ENCODE data around the gene KCNA1.

The KCNA1 gene

DNA sequence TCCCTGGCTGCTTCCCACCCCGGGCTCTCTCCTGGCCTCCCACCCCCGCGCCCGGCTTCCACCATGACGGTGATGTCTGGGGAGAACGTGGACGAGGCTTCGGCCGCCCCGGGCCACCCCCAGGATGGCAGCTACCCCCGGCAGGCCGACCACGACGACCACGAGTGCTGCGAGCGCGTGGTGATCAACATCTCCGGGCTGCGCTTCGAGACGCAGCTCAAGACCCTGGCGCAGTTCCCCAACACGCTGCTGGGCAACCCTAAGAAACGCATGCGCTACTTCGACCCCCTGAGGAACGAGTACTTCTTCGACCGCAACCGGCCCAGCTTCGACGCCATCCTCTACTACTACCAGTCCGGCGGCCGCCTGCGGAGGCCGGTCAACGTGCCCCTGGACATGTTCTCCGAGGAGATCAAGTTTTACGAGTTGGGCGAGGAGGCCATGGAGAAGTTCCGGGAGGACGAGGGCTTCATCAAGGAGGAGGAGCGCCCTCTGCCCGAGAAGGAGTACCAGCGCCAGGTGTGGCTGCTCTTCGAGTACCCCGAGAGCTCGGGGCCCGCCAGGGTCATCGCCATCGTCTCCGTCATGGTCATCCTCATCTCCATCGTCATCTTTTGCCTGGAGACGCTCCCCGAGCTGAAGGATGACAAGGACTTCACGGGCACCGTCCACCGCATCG, 1.8 kb downstream of the KCNA1 start:
- no peak for DNase-seq

DNA sequence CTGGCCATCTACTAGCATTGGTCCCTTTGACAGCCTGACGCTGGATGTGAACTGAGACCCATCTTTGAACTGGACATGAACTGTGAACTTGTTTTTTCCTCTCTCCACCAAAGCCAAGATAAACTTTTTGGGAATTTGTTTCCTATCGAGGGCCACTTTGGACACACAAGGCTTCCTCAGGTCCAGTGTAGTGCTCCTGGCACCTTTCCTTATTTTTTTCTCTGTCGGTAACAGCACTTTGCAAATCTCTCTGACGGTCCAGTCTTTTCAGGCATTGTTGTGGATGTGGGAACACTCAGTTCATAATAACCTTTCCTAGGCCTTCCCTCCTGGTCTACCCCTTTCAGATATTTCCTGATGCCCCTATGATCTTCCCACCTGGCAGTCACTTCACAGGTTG, 5.0 kb downstream of the KCNA1 start:
- no peak for DNase-seq

DNA sequence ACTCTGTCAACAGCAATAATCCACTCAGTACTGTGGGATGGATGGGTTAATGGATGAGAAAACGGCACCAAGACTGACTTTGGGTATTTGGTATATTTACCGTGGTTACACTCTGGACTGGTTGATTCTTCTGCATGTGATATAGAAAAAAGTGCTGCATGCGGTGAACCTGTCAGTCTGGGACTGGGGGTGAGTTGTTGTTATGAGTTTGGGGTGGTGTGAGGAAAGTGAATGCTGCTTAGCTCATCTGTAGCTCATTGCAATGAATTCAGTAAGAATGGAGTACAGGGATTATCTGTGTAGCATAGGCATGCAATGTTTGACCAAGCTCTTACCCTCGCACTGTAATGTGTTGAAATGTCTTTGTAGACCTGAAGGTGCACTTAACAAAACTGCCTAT, 6.0 kb downstream of the KCNA1 start:
- DNase-seq, result no peak

DNA sequence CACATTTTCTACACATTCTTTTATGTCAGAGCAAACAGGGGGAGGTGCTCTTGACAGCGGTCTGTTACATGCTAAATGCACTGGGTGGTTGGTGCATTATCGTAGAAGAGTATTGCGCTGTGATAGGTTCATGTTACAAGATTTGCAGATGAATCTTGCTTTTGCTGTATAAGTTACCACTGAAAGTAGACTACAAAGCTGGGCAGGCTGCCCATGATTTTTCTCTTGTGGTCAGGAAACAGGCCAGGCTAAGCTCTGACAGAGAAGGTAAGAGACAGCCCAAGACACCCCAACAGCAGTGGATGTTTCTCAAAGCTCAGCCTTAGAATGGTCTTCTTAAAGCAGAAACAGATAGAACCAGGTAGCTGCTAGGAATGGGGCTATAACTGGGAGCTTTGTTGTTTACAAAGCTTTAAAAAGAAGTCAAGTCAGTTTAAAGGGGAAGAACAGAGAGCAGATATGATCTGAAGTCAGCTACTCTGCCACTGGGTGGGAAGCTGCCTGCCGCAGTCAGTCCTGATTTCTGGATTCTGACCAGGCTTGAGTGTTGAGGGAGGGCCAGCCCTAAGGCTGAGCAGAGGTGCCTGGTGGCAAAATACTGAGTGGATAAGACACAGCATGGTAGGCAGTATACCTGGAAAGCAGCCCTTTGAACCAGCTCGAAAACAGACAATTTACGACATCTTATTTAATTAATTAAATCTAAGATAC, 9.4 kb downstream of the KCNA1 start:
- no peak for DNase-seq

DNA sequence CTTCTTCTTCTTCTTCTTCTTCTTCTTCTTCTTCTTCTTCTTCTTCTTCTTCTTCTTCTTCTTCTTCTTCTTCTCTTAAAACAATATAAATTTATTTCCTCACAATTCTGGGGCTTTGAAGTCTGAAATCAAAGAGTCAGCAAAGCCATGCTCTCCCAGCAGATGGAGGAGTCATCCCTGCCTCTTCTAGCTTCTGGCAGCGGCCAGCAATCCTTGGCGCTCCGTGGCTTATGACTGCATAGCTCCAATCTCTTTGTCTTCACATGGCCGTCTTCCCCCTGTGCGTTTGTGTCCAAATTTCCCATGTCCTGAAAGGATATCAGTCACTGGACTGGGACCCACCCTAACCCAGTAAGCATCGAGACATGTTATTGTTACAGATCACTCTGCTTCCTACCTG, 22.9 kb downstream of the KCNA1 start:
- no peak for DNase-seq

DNA sequence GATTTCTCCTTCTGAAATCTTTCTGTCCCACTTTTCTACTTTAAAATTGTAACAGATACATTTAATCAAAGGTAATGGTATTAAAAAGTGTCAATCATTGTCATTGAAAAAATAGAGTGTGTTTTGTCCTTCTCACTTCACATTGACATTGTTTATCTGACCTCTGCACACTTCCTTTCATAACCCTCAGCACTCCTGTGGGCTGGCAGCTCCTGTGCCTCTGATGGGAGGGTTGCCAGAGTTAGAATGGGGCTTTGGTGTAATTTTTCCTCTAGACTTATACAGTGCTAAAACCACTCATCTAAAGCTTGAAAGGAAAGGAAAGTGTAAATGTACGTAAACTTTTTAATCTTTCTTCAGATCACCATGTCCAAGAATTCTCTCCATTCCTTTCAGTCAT, 23.7 kb downstream of the KCNA1 start:
- no peak for DNase-seq

DNA sequence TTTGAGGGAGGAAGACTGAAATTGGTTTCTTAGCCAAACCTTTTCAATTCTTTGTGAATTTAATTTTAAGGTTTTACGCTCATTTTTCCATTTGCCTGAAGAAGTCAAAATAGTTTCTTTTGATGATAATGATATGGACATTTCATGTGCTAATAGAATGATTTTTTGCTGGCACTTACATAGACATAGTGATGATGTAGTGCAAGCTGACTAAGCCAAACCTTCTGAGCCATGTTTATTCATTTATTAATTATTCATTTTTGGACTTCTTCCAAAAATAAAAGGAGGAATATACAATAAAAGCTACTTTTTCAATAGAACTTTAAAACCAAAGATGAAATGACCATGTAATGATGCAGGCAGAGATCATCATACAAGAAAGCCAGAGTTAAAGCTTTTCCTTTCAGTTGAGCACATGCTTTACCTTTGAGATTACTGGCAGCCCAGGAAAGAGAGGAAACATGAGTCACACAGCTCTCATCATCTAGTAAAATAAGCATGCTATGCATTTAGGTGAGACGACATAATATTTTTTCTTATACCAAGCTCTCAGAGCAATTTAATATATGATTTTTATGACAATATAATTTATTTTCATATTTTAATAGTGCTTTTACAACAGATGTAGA, 24.8 kb downstream of the KCNA1 start:
- DNase-seq, result peak; percentile 40

DNA sequence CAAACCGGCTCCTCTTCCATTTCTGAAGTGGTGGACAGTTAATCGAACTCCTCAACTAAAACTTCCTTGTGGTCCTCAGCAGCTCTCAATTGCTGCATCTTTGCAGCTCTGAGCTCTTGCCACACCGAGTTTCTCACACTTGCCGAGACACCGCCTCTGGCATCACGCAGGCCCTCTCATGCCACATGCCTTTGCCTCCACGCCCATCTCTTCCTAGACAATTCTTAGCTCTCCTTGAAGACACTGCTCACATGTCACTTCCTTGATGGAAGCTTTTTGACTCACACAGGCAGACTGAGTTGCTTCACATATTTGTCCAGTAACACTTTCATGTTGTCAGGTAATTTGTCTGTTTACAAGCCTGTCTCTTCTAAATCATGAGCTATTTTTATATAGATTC, 29.2 kb downstream of the KCNA1 start:
- DNase-seq, result no peak

DNA sequence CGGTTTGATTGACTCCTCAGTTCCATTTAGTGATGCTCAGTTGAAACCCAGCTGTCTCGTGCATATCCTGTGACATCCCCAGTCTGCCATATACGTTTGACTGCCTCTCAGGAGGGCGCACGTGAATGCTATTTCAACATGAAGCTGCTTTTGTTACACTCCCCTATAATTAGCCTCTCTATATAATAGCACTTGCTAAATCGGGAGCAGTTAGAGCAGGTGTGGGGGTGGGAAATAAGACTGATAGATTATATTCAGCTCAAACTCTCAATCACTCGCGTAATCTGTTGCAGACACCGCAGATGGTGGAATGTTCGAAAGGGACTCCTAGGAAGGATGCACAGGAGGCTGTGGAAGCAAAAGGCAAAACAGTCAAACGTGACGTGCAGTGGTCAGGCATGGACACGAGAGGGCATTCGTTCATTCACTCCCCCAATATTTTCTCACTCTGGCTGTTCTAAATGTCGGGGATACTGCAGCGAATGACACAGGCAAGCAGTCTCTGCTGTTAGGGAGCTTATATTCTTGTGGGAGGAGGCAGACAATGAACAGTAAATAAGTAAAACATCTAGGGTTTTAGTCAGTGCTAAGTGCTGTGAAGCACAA, 29.8 kb downstream of the KCNA1 start:
- DNase-seq, result peak; percentile 98

DNA sequence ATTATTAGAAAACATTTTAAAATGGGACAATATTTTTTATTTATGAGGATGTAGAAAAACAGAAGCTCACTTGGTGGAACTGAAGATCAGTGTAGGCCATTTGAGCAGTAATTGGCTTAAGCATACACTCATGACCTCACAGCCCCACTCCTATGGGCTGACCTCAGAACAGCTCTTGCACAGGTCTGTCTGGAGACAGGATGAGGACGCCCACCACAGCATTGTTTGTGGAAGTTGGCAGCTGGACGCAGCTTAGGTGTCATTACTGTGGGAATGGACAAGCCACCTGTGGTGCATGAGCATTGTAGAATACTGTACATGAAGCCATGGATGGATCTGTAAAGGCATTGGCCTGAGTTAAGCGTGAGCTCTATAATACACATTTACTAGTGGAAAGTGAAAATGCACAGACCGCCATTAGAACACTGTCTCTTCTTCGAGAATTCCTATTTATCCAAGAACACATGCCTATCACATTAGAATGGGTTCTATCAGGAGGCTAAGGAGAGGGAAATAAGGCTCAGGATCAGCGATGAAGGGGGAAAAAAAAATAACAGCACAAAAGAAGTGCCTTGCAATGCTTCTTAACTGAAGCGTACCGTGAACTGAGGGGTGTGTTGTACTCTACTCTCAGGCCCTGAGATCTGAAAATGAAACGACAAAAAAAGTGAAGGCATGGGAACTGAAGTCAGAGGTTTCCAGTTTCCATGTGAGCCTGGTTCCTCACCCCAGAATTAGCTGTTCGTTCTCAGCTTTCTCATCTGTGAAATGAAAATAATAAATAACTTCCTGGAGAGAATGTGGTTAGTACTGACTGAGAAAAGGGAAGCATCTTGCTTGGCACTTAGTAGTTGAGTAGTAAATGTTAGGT, 33.6 kb downstream of the KCNA1 start:
- no peak for DNase-seq

DNA sequence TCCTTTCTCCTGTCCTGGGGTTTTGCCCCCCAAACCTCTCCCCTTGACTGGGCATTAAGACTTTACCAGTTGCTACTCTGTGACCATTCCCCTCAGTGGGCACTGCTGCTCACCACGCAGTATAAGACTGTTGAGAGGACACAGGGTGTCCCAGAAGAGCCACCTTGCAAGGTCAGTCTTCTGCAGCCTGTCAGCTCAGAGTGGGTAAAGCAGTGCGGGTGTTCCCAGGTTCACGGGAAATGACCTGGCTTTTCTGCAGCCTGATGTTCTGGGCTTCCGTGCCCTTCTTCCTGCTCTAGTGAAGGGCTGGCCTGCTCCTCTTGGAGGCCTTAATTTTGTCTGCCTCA, 34.2 kb downstream of the KCNA1 start:
- no peak for DNase-seq

DNA sequence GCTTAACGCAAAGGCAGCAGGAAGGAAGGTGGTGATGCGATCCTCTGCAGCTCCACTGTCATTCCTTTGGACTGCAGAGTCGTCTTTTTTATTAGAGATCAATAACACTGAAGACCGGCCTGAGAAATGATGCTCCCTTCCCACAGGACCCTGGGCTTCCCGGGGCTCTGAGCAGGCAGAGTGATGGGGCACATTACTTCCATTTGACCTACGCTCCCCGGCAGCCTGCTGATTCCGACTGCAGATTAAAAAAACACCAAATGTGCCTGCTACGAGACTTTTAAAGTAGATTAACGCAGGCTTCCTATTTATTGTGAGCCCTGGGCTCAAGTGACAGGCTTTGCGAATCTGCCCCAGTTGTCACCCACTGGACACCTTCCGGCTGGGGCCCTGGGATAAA, 37.5 kb downstream of the KCNA1 start:
- DNase-seq, result no peak

DNA sequence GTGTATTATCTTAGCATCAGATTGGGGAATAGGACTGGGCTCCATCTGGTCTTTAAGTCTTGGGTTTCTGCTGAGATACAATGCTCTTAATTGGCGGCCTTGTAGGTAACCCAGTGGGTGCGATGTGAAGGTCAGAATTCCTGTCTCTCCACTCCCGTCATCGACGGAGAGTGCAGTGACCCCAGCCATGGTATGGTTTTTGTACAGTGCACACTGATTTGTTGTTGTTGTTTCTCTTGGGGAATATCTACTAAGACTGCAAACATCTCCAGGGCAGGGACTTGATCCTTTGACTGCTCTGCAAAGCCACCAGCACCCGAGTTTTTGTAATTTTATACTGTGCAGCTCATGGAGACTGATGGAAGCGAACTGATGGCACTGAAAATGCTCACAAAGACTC, 41.4 kb downstream of the KCNA1 start:
- DNase-seq, result no peak

DNA sequence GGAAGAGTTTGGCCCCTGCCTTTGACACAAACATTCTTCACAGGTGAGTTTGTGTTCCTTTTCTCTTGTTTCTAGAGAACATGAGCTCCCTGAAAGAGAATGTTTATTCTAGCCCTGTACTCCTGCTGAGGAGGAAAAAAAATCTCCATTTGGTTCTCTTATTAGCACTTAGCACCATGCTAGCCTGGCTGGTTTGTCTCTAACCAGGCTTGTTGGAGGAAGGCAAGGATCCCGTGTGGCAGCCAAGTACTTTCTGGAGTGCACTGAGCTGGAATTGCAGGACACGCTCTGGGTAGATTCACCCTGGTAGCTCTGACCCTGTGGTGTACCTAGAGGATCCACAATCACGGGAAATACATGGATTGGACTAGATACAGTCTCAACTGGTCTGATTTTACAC, 41.9 kb downstream of the KCNA1 start:
- no peak for DNase-seq

DNA sequence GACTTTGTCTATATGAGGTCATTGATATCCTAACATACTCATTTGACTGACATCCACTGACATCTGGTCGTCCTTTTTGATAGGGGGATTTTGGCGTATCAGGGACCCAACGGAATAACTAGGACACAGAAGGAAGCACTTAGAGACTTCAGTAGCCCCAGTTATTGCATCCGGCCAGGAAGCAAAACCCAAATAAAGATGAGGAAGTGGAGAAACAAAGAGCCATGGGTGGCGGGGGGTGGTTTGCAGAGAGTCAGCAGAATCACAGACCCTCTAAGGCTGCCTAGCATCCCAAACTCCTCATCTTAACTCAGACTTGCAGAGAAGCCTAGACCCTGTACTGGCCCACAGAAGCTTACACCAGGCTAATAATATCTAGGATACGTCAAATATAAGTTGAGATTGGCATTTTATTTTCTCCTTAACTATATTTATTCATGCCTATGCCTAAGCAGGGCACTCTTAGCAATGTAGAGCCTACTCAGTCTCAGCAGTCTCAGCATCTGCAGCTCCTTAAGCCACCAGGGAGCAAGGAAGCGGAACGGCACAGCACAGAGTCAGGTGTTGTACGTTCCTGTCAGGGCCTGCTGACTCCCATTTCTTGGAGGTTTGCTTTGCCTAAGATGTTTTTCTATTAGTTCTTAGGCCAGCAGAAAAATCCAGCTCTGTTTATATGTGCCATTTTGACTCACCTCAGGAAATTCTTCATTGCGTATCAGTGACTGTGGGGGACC, 45.1 kb downstream of the KCNA1 start:
- no peak for DNase-seq

DNA sequence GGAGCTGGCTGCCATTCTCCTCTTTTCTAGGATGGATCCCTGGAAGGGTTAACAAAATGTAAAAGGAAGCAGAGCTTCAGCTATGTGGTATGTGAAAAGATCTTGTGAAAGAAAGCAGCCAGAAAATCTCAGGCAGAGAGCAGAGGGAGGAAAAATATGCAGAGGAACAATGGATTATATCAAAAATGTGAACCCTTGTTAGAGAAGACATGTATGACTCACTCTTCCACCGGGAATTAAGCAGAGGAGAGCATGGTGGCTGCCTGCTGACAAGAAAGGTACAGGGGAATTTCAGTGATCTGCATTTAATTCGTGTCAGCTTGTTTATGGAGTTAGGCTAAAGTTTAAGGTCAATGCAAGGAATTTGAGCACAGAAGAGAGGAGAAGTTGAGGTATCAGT, 46.3 kb downstream of the KCNA1 start:
- DNase-seq, result no peak

DNA sequence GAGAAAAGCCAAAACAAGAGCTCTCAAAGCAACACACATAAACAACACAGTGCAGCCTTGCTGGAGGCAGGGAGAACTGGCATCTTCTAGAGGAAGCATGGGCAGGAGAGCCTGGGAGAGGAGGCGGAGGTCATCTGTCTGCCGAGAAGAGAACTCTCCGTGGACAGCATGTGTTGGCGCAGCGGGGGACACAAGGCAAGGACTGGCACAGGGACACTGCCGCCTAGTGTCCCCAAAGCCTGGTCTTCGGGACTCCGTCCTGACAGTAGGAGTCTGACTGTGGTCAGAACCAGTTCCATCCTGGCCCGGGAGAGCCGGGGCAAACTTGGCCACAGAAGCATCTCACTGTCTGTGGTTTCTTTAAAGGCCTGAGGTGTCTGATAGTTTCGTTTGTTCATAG, 47.3 kb downstream of the KCNA1 start:
- DNase-seq, result no peak

DNA sequence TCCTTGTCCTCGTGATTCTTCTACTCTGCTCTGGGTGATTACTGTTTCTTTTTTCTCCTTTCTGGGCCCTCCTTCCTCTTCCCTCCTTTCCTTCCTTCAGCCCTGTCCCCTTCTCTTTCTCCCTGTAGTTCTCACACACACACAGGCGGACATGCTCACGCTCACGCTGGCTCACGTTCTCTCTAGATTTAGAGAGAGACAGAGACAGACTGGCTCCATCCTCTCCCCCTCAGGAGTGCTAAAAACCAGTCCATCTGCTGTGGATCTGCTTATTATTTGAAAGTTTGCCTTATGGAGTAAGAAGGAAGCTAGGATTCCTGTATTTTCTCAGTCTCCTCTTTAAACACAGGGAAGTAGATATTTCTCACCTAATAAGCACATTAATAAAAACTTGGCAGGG, 48.1 kb downstream of the KCNA1 start:
- no peak for DNase-seq

DNA sequence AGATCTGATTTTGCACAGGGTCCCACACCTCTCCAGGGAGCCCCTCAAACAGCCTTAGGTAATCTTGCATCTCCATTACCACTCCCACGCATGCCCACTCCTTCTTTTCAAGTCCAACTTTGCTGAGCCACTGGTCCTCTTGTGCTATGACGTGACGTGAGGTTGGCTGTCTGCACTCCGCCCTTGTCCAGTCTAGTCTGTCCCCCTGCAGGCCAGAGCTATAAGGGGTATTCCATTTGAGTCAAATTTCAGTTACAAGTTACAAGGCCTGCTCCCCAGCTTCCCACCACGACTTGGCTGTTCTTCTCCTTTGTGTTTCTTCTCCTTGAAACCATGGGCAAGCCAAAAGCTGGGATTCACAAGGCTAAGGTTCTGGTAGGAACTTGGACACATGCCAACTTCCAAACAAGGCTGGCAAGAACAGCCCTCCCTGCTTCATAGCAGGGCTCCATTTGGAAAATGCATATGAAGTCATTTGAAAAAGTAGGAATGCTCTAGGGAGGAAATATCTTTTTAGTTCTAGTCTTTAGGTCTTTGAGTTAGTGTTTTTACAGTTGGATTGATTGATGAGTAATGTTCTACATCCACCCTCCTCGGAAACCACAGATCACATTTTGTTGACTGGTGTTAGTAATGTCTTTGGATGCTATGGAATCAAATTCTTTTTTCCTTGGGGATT, 49.1 kb downstream of the KCNA1 start:
- DNase-seq, result no peak

DNA sequence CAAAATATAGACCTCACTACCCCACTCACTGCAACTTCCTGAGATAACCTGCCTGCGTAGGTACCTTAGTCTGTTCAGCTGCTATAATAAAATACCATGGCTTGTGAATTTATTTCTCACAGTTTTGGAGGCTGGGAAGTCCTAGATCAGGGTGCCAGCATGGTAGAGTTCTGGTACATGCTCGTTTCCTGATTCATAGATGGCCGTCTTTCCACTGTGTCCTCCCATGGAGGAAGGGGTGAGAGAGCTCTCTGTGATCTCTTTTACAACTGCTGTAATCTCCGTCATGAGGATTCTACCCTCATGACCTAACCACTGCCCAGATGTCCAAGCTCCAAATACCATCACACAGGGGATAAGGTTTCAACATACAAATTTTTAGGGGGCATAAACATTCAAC, 49.7 kb downstream of the KCNA1 start:
- DNase-seq, result no peak

DNA sequence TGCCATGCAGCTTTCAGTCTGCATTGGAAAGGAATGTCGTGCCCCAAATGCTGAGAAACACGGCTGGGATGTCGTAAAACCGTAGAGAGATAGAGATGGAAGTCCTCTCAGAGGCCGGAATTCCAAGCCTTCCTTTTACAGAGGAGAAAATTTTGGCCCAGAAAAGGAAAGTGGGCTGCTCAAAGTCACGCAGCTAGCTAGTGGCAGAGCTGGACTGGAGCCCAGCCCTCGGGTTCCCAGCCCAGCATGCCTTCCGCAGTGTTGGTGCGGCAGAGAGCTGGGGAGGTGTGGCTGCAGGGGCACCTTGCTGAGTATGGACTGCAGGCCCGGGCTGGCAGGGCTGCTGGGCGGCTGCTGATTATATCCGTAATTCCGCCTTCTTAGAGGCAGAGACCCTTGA, 50.3 kb downstream of the KCNA1 start:
- no peak for DNase-seq

DNA sequence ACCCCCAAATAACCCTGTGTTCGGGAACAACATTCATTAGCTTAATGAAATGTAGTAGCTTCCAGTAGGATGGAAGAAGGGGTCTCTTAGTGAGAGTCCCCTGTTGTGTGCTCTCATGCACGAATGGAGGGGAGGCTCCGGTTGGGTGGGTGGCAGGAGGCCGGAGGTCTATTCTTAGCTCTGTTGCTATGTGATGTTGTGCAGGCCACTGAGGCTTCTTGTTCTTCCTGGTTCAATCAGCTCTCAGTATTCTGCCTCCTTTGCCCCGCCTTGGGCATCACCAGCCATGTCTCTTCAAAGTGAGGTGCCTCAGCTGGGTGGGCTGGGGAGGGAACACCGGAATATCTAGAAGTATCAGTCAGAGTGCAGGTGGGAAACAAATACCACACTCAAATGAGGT, 50.8 kb downstream of the KCNA1 start:
- no peak for DNase-seq

Data from NCI-H1417 treated with DMSO at 0.1 percent for 48 hours (cell line).